HL-60 (cell line): Measurements from ENCODE around the gene CYP4V2.

Source experiments
- CTCF ChIP-seq: IDR thresholded peaks from one replicate; pipeline ENCODE4 v1.5.1; 2011; ENCODE audit warnings: low read length, control low read depth, inconsistent platforms; ENCODE audit not compliant: insufficient read depth
- POLR2AphosphoS5 ChIP-seq: IDR thresholded peaks from 2 replicates; pipeline ENCODE4 v1.6.1; 2012; ENCODE audit warnings: low read depth

- TF ChIP-seq POLR2AphosphoS5: no peak
- no peak for TF ChIP-seq CTCF
Observed at GRCh38 chr4:186202490-186203140, 11.2 kb downstream of the CYP4V2 start.
